GM12878 (cell line): ENCODE data around the gene RRP15. TPM values are rescaled to one million over a fixed set of nuclear protein-coding genes. Genes with fewer than 3 reads are reported as not detected.
A peak's percentile ranks its signal among the peaks of the same experiment; 100 is the strongest.

Experiments used
- ATAC-seq: fragments of 200-7000 bp; cut with Tn5 transposase; 3 replicates; pipeline ENCODE4 v1.9.1; 2020; ENCODE audit warnings: mild to moderate bottlenecking, moderate library complexity
- BruUV-seq: library from RNA; stranded (reverse); fragments of 400-500 nt; replicated peaks from 2 replicates; lab custom pipeline; 2021; lab: Mats Ljungman, UMichigan
- CTCF ChIA-PET: fragments of 300-600 bp; sonication (Branson Sonifier 250); formaldehyde crosslinking; extraction: SDS; loops from one replicate; lab custom pipeline; 2021; ENCODE audit warnings: inconsistent platforms; lab: Yijun Ruan, JAX
- POLR2A ChIA-PET: fragments of 350-600 bp; formaldehyde crosslinking; extraction: SDS; loops from one replicate; lab custom pipeline; 2021; ENCODE audit warnings: inconsistent platforms; lab: Charles Lee
- RAD21 ChIA-PET: fragments of 300-600 bp; sonication (Branson Sonifier 250); formaldehyde crosslinking; loops from one replicate; lab custom pipeline; 2023; ENCODE audit warnings: antibody characterized with exemption; ENCODE audit not compliant: unreplicated experiment; lab: Charles Lee
- SMC1A ChIA-PET: fragments of 300-600 bp; sonication (Branson Sonifier 250); formaldehyde crosslinking; loops from one replicate; lab custom pipeline; 2023; ENCODE audit not compliant: unreplicated experiment, uncharacterized antibody; lab: Charles Lee
- DNase-seq: peaks from one replicate; pipeline ENCODE4 v3.0.0-alpha.2; 2011; ENCODE audit warnings: low read depth, low spot score
- FAIRE-seq: peaks from 3 replicates; lab custom pipeline; 2011; peaks lifted over from hg19 to GRCh38; lab: Jason Lieb, UNC
- H2AFZ ChIP-seq: 2 replicates; pipeline ENCODE4 v1.6.0; 2011; ENCODE audit warnings: low read depth, low read length, control low read depth; ENCODE audit not compliant: control insufficient read depth
- H3K27ac ChIP-seq: 2 replicates; pipeline ENCODE4 v1.5.1; 2011; ENCODE audit warnings: control low read depth; ENCODE audit not compliant: control insufficient read depth, insufficient read depth
- H3K27me3 ChIP-seq, 2 experiments: replicated peaks in 1 of 2; 2 replicates each; pipeline versions ENCODE4 v1.6.0 to v1.6.1; 2011; ENCODE audit warnings: low read length in 1 of 2; ENCODE audit not compliant: control insufficient read depth in 2 of 2, insufficient read depth in 2 of 2
- H3K36me3 ChIP-seq, 2 experiments: 2 replicates each; pipeline ENCODE4 v1.5.1; 2011; ENCODE audit warnings: low read length in 1 of 2; ENCODE audit not compliant: control insufficient read depth in 2 of 2, insufficient read depth in 2 of 2
- H3K4me1 ChIP-seq: 2 replicates; pipeline ENCODE4 v1.6.1; 2011; ENCODE audit warnings: mild to moderate bottlenecking, low read length, moderate library complexity, mixed read lengths; ENCODE audit not compliant: control insufficient read depth, insufficient read depth
- H3K4me2 ChIP-seq: 2 replicates; pipeline ENCODE4 v1.6.0; 2011; ENCODE audit warnings: control low read depth; ENCODE audit not compliant: control insufficient read depth, insufficient read depth
- H3K4me3 ChIP-seq: fragments of 200-600 bp; sonication (generic); 2 replicates; pipeline ENCODE4 v1.5.1; 2016
- H3K79me2 ChIP-seq: 2 replicates; pipeline ENCODE4 v1.6.0; 2011; ENCODE audit warnings: low read length; ENCODE audit not compliant: control insufficient read depth, insufficient read depth
- H3K9ac ChIP-seq: 2 replicates; pipeline ENCODE4 v1.8.0; 2011; ENCODE audit warnings: low read length, control low read depth, mixed read lengths; ENCODE audit not compliant: control insufficient read depth, insufficient read depth
- H3K9me3 ChIP-seq: replicated peaks from 3 replicates; pipeline ENCODE4 v1.5.1; 2011; ENCODE audit warnings: mild to moderate bottlenecking, low read length; ENCODE audit not compliant: control insufficient read depth, insufficient read depth
- H4K20me1 ChIP-seq: 2 replicates; pipeline ENCODE4 v1.6.0; 2011; ENCODE audit not compliant: control insufficient read depth, insufficient read depth
- CBX3 ChIP-seq: fragments of 200-600 bp; sonication (generic); IDR thresholded peaks from 2 replicates; pipeline ENCODE4 v1.6.1; 2016; ENCODE audit warnings: low read depth, borderline replicate concordance
- GABPA ChIP-seq: IDR thresholded peaks from 2 replicates; pipeline ENCODE4 v1.6.1; 2014; ENCODE audit warnings: antibody characterized with exemption, low read depth, mild to moderate bottlenecking, inconsistent platforms
- IKZF1 ChIP-seq: fragments of 450-650 bp; conservative IDR thresholded peaks from 2 replicates; pipeline ENCODE4 v1.6.1; 2017; ENCODE audit warnings: antibody characterized with exemption, mild to moderate bottlenecking
- PAX8 ChIP-seq: fragments of 450-650 bp; IDR thresholded peaks from 2 replicates; pipeline ENCODE4 v1.6.1; 2017; ENCODE audit warnings: mild to moderate bottlenecking, moderate library complexity
- POU2F2 ChIP-seq: IDR thresholded peaks from 3 replicates; pipeline ENCODE4 v1.6.1; 2011; ENCODE audit warnings: low read depth, mild to moderate bottlenecking, low read length, borderline replicate concordance
- ZNF24 ChIP-seq: fragments of 450-650 bp; IDR thresholded peaks from 2 replicates; pipeline ENCODE4 v1.6.1; 2017; ENCODE audit warnings: antibody characterized with exemption, mild to moderate bottlenecking
- WGBS: methylation state at CpG from one replicate; pipeline ENCODE4 v1.1.6; 2016; ENCODE audit warnings: low lambda C conversion rate; ENCODE audit not compliant: insufficient replicate concordance, insufficient coverage; ENCODE audit errors: missing lambda C conversion rate; 5-methylcytosine and 5-hydroxymethylcytosine counted together
- in situ Hi-C: fragments of 300-500 bp; cut with MboI; formaldehyde crosslinking; loops from 9 replicates; pipeline ENCODE4 v1.14.3; 2018; ENCODE audit warnings: mixed read lengths
- intact Hi-C: fragments of 100-400 bp; cut with micrococcal nuclease; formaldehyde crosslinking; loops from one replicate; pipeline ENCODE4 v1.14.2; 2022; ENCODE audit not compliant: unreplicated experiment
- polyA plus RNA-seq, 11 experiments: library from polyadenylated mRNA; depleted of rRNA in 4 of 11; unstranded in 6 of 11; stranded (reverse) in 5 of 11; fragments of >200 nt; fragmentation: Nextera tagmentation in 4 of 11; fragmentation: Illumina TruSeq in 1 of 11; extraction: Ambion mirVana in 4 of 11; extraction: Trizol in 1 of 11; gene quantifications; 1 replicate in 1 of 11; 2 replicates in 10 of 11; pipeline versions ENCODE4 v1.2.1 to v1.2.3, GENCODE V29; 2011 to 2016; ENCODE audit warnings: inconsistent platforms in 2 of 11, missing spikeins in 2 of 11, low read depth in 1 of 11
- total RNA-seq, 4 experiments: library from RNA; depleted of rRNA in 3 of 4; stranded (reverse); fragments of >200 nt in 3 of 4; fragmentation: Illumina TruSeq in 1 of 4; extraction: Trizol in 1 of 4; gene quantifications; 2 replicates each; pipeline versions ENCODE4 v1.2.1 to v1.2.3, GENCODE V29; 2013 to 2021
- TF ChIP-seq, protein P1 (sequence below): fragments of 450-650 bp; IDR thresholded peaks from 2 replicates; pipeline ENCODE4 v1.6.1; 2017; ENCODE audit warnings: mild to moderate bottlenecking, low read depth, inconsistent platforms; ENCODE audit not compliant: poor library complexity, severe bottlenecking
- TF ChIP-seq, protein P2 (sequence below): IDR thresholded peaks from 2 replicates; pipeline ENCODE4 v1.6.1; 2011; ENCODE audit warnings: mild to moderate bottlenecking, low read depth, low read length, moderate library complexity; ENCODE audit not compliant: insufficient replicate concordance
- TF ChIP-seq, protein P3 (sequence below): IDR thresholded peaks from 2 replicates; pipeline ENCODE4 v1.6.1; 2012; ENCODE audit warnings: low read depth, low read length, improper control_type of control experiment
- TF ChIP-seq, protein P4 (sequence below): fragments of 450-650 bp; IDR thresholded peaks from 2 replicates; pipeline ENCODE4 v1.6.1; 2017; ENCODE audit warnings: mild to moderate bottlenecking, moderate library complexity

Gene RRP15
- total and polyA plus RNA-seq, 10 of the 15 experiments (the other 5 are each of a cell fraction or from before 2014, with no cell fraction given): 5.6 to 37.8 (median 19.1) TPM

DNA sequence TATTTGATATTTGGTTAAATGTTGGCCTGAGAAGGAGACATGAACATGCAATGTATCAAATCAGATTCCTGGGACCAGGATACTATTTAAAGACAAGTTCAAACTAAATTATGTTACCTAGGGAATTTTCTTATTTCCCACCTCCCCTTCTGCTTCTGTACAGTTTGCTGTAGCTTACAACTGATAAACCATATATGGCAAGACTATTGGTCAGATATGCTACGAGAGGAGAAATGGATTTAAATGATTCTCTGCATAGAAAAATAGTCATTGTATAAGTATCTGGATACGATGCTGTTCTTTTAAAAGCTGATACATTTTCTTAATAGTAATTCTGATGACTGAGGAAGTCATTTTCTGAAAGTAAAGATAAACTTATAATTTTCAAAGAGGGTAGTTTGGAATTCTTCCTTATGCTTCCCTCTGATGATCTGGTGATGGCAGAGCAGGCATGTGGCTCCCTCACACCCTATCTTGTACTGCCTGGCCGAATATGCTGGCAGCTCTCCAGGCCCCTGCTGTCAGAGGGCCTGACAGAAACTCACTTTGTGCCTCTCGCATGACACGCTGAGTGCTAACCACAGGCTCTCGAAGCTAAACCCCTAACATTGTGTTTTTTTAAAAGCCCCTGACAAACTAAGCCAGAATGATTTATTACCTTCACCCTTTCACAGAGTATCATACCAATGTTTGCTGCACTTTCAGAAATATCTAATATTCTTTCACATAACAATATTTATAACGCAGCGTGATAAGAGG is 19.4 kb downstream of the RRP15 start:
- DNase-seq: no peak
- peaks cover 0 to 4% of the 10 kb centered on the region in 2 experiments; a peak in 2 of 4 replicates for H3K36me3 ChIP-seq
- WGBS: over 99% methylated on average over 8 of the region's 8 CpGs
- POLR2A ChIA-PET: interaction anchor here (0.6 kb wide), 1 partner anchor 382 kb away, joined by 4 read pairs; no protein-coding TSS in a partner anchor
- in situ Hi-C loops (no loop called here), intact Hi-C loops (no loop called here)
- no peak overlapping the region for H2AFZ ChIP-seq
- peak; percentile 61; the same call in 2 of the 3 replicates for ATAC-seq
- H3K9ac ChIP-seq: no peak overlapping the region
- CTCF ChIA-PET: interaction anchor here (0.6 to 1.9 kb wide), 4 partner anchors 8 to 852 kb away, joined by 4 to 5 read pairs (median 4); no protein-coding TSS in a partner anchor
- no peaks in the 10 kb centered on the region; the same call in 1 of the 2 replicates for H3K79me2 ChIP-seq
- no TSS peak for BruUV-seq
- no peak for FAIRE-seq
- SMC1A ChIA-PET: interaction anchor here (2.5 kb wide), 1 partner anchor 19 kb away, joined by 7 read pairs; the partner anchor contains the start of gene RRP15
- RAD21 ChIA-PET: interaction anchor here (1.2 kb wide), 1 partner anchor 23 kb away, joined by 3 read pairs; no protein-coding TSS in a partner anchor
- H3K4me3 ChIP-seq: no peak overlapping the region
- H3K27me3 ChIP-seq: no peaks in the 10 kb centered on the region
- no peaks in the 10 kb centered on the region for H3K9me3 ChIP-seq
- H3K4me2 ChIP-seq: no peak overlapping the region
- no peak overlapping the region; the same call in 1 of the 2 replicates for H3K27ac ChIP-seq
- no peaks in the 10 kb centered on the region for H4K20me1 ChIP-seq
- no peaks in the 10 kb centered on the region for H3K4me1 ChIP-seq
- TF ChIP-seq, protein P1, sequence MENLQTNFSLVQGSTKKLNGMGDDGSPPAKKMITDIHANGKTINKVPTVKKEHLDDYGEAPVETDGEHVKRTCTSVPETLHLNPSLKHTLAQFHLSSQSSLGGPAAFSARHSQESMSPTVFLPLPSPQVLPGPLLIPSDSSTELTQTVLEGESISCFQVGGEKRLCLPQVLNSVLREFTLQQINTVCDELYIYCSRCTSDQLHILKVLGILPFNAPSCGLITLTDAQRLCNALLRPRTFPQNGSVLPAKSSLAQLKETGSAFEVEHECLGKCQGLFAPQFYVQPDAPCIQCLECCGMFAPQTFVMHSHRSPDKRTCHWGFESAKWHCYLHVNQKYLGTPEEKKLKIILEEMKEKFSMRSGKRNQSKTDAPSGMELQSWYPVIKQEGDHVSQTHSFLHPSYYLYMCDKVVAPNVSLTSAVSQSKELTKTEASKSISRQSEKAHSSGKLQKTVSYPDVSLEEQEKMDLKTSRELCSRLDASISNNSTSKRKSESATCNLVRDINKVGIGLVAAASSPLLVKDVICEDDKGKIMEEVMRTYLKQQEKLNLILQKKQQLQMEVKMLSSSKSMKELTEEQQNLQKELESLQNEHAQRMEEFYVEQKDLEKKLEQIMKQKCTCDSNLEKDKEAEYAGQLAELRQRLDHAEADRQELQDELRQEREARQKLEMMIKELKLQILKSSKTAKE: no peak
- TF ChIP-seq, protein P2, sequence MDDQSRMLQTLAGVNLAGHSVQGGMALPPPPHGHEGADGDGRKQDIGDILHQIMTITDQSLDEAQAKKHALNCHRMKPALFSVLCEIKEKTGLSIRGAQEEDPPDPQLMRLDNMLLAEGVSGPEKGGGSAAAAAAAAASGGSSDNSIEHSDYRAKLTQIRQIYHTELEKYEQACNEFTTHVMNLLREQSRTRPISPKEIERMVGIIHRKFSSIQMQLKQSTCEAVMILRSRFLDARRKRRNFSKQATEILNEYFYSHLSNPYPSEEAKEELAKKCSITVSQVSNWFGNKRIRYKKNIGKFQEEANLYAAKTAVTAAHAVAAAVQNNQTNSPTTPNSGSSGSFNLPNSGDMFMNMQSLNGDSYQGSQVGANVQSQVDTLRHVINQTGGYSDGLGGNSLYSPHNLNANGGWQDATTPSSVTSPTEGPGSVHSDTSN: peak; percentile 51
- TF ChIP-seq IKZF1 (no peak), PAX8 (no peak), POU2F2 (no peak), ZNF24 (no peak), GABPA (no peak), CBX3 (no peak)
- TF ChIP-seq, protein P3, sequence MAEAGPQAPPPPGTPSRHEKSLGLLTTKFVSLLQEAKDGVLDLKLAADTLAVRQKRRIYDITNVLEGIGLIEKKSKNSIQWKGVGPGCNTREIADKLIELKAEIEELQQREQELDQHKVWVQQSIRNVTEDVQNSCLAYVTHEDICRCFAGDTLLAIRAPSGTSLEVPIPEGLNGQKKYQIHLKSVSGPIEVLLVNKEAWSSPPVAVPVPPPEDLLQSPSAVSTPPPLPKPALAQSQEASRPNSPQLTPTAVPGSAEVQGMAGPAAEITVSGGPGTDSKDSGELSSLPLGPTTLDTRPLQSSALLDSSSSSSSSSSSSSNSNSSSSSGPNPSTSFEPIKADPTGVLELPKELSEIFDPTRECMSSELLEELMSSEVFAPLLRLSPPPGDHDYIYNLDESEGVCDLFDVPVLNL: no peak
- TF ChIP-seq, protein P4, sequence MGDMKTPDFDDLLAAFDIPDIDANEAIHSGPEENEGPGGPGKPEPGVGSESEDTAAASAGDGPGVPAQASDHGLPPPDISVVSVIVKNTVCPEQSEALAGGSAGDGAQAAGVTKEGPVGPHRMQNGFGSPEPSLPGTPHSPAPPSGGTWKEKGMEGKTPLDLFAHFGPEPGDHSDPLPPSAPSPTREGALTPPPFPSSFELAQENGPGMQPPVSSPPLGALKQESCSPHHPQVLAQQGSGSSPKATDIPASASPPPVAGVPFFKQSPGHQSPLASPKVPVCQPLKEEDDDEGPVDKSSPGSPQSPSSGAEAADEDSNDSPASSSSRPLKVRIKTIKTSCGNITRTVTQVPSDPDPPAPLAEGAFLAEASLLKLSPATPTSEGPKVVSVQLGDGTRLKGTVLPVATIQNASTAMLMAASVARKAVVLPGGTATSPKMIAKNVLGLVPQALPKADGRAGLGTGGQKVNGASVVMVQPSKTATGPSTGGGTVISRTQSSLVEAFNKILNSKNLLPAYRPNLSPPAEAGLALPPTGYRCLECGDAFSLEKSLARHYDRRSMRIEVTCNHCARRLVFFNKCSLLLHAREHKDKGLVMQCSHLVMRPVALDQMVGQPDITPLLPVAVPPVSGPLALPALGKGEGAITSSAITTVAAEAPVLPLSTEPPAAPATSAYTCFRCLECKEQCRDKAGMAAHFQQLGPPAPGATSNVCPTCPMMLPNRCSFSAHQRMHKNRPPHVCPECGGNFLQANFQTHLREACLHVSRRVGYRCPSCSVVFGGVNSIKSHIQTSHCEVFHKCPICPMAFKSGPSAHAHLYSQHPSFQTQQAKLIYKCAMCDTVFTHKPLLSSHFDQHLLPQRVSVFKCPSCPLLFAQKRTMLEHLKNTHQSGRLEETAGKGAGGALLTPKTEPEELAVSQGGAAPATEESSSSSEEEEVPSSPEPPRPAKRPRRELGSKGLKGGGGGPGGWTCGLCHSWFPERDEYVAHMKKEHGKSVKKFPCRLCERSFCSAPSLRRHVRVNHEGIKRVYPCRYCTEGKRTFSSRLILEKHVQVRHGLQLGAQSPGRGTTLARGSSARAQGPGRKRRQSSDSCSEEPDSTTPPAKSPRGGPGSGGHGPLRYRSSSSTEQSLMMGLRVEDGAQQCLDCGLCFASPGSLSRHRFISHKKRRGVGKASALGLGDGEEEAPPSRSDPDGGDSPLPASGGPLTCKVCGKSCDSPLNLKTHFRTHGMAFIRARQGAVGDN: no peak
